HG03460 (cell line): ENCODE results near the gene SUSD4.

Experiments
- ATAC-seq: cut with Tn5 transposase; IDR thresholded peaks from one replicate; pipeline ENCODE4 v1.9.1; 2021; ENCODE audit not compliant: unreplicated experiment

SUSD4 gene

DNA sequence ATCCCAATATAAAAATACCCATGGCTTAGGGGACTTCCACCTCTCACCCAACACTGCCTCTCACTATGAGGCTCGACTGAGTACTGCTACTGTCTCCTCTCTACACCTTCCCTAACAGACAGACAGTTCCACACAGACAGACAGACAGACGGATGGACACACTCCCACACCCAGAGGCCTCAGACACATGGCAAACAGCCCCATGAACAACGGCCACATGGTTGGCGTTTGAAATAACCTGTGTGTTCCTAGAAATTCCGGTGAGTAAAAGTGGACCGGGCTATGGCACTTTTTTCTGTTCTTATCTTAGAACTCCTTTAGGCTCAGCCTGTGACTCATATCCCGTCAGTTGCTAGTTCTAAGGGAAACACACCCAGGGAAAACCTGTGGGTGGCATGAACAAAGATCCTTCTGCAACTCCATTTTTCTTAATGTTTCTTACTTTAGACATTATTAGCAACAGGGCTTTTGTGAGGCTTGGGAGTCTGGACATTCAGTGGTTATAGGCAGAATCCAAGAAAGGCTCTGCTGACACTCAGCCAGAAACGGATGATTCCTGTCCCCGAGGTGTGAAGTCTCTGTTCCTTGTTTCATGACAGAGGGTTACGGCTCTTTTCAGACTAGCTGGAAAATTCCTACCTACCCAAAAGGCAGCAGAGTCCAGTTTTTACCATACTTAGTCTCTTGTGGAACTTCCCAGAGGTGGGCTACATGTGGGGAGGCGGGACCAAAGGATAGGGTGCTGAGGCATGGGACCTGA, 130.4 kb downstream of the SUSD4 start:
- no peak for ATAC-seq

DNA sequence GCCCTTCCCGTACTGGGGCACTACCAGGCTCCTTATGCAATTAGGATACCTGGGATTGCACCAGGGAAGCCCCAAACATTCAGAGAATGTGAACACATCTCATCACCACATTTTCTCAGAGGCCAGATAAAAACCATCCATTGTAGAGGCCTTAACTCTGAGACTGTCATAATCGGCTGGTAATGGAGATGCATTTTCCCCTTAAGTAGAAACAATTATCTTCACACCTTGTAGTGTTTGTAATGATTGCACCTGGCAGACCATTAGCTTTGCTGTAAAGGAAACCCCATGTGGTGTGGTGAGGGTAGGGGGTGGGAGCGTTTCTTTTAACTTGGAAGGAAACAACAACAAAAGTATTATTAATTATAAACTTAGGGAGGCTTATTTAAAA, 131.0 kb downstream of the SUSD4 start:
- ATAC-seq, result no peak

DNA sequence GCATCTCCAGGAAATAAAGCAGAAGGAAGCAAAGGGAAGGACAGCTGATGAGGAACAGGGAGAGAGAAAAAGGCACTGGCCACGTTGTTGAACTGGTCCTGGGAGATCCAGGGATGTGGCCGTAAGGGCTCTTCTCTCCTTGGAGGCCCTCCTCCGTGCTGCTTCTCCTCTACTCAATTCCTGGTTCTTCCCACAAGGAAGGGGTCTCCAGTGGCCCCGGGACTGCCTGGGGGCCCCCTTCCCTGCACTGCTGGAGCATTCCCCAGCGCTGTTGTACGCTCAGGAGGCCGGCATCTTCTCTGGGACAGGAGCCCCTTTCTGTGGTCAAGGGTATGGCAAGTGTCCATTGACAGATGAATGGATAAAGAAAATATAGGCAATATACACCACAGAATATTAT, 132.4 kb downstream of the SUSD4 start:
- ATAC-seq, result no peak

DNA sequence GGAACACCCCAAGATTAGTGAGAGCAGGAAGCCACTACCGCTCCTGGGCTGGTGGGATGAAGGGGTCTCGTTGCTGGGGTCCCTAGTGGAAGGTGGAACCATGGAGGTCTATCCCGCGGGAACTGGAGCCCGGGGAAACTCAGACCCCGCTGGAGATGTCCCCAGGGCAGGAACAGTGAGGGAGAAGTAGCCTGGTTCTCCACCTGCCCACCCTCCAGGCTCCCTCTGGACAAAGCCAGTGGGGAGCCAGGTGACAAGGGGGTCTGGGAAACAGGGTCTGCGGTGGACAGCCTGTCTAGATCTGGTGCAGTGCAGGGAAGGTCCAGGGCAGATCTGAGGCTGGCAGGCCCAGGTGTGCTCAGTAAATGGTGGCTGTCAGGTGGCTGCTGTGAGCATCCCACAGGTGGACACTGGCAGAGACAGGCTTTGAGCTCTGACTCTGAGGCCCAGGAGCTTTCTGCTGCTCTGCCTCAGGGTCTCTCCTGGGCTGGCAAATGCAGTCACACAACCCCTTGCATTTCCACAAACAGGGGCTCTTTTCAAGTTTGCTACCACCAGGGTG, 132.9 kb downstream of the SUSD4 start:
- ATAC-seq, result no peak

DNA sequence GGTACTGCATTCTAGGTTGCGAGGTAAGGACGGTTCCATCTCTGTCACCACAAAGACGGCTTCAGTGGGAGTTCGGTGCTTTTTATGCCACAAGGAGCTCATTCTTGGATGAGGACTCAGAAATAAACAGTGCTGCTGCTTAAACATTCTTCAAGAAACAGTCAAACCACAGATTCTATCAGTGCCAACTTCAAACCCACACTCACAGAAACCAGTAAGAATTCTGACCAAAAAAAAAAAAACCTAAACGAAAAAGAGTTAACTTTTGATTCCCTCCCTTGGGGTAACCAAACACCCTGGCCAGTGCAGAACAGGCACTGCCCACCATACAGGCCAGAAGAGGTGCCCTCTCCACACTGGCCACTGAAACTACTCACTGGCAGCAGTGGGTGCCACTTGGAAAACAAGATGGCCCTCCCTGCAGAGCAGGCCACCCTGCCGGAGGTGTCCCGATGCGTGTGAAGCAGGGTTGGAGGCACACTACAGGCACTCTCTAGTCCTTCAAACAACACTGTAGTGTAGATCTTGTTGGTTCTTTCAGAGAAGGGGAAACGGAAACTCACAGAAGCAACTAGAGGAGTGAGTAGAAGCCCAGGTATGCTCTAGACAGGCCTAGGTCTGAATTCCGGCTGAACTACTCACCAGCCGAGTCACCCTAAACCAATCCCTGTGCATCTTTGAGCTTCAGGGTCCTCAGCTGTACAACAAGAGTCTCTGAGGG, 133.7 kb downstream of the SUSD4 start:
- no peak for ATAC-seq

DNA sequence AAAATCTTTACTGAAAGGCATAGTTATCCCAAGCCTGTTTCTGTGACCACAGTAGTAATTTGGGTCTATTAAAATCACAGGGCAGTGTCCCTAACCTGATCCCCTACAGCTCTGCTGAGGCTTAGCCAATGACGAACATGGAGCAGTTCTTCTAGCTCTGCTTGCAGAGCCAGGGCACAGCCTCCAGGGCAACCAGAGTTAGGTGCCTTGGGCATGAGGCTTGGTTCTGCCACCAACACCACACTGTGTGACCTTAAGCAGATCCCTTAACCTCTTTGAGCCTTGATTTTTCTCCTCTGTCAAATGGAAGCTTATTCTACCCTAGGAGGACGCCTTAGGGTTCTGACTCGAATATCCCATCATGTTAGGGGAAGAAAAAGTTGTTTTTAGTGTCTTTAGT, 134.2 kb downstream of the SUSD4 start:
- no peak for ATAC-seq

DNA sequence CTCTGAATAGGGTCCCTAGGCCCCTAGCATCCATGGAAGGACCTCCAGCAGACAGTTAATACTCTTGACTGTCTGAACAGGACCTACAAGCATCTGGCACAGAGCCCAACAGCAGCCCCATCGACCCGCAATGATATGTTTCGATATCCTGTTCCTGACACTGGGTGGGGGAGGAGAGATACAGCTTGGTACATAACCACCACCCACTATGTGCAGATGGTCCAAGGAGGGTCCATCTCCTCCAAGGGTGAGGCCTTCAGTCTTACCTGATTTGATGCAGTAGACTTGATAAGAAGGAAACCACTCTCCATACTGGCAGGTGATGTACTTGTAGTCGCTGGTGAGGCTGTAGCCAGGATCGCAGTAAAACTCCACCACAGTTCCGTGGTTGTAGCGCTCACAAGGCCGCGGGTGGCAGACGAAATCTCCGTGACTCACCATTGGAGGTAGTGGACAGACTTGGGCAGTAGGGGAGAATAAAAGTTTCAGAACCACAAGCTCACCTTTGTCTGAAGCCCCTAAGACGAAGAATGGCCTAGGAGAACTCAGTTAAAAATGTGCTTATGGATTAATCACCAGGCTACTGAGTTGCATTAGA, 134.9 kb downstream of the SUSD4 start:
- ATAC-seq, result no peak

DNA sequence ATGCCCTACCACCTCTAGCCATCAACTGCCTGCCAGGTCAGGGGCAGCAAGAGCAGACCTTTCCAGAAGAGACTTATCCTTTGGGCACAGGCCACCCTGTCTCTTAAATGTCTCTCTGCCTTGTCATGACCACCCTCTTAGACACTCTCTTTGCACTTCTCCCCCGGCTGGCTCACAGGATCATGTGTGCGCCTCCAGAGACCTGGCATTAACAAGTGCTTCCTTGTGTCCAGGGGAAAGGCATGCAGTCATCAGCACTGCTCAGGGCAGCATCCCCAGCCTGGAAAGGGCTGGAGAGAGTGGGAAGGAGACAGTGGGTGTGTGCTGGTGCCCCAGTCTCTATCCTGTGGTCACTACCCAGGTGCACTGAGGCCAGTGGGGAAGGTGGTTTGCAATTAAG, 135.8 kb downstream of the SUSD4 start:
- no peak for ATAC-seq

DNA sequence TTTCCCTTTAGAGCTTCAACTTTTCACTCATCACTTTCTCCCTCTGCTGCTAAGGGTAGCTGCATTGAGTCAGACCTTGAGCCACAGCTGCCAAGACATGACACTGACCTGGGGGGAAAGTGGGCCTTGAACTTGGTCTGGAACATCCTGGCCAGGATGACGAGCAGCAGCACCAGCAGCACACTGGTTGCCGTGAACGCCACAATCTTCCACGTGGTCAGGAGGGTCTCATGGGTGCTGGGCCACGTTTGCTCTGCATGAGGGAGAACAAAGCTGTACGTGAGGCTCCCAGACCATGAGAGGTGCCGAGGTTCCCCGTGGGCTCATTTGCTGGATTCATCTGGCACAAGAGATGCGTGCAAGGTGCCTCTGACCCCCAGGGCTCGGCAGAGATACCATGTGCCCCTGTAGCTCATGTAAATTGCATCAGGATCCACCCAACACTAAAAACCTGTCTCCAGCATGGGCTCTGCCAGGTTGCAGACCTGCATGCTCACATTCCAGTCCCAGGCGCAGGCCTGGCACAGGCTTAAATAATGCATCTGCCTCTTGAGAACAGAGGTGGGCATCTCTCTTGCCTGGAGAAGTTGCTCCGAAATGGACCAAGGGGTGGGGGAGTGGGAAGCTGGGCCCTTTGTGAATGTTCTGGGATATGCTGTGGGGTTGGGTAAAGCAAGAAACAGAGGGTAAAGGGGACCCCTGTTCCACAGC, 136.3 kb downstream of the SUSD4 start:
- no peak for ATAC-seq

DNA sequence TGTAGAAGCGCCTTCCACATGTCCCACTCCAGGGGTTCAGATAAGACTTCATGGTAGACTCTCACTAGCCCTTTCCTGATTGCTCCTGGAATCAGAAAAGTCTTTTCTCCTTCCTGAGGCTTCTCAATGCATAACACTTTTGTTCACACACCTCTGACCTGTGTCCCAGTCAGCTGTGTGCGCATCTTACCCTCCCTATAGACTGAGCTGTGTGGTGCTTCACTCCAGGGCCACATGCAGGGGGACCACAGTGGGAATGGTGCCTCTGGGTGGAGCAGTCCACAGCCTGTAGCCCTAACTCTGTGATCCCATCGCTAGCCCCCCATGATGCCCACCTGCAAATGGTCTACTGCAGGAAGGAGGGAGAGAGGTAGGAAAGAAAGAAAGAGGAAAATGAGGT, 136.9 kb downstream of the SUSD4 start:
- no peak for ATAC-seq

DNA sequence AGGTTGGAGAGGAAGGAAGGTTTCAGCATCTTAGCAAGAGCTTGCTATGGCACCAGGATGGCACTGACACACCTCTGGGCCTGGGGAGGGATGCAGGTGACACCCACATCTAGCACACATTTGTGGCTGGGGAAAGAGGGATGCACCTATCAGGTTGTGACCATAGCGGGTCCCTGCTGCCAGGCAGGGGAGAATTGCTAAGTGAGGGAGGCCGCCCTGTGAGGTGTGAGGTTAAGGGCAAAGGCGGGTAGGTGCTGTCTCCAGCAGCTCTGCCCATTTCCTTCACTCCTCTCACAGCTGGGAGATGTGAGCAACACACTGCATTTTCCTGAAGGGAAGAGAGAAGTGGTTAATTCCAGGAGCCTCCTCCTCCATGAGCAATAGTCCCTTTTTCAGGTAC, 137.7 kb downstream of the SUSD4 start:
- ATAC-seq, result no peak

DNA sequence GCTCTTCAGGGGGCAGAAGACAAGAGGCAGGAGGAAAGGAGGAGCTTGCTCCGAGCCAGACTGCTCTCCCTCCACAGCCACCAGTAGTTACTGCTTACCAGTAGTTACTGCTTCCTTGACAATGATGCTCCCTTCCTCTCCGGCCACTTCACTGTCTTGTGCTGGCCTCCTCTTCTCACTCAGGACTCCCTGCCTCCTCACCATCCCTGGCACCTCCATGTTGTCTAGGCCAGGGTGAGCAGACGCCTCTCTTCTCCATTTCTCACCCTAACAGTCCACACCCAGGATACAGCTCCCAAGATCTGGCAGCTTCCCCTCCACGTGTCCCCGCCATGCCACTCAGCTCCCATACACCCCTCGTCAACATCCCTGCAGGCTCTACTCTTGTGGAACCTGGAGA, 138.5 kb downstream of the SUSD4 start:
- no peak for ATAC-seq

DNA sequence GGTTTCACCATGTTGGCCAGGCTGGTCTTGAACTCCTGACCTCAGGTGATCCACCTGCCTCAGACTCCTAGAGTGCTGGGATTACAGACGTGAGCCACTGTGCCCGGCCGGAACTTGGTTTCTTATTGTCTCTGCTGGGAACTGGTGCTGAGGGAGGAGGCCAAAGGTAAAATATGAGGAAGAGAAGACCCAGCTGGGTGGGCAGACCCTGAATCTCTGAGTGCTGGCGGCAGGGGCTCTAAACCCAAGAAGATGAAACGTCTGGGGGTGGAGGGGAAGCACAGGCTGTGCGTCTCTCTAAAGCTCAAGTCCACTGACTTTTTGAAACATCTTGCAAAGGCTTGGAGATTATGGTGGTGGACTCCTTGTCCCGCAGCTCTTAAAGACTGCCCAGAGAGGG, 138.9 kb downstream of the SUSD4 start:
- ATAC-seq, result no peak

DNA sequence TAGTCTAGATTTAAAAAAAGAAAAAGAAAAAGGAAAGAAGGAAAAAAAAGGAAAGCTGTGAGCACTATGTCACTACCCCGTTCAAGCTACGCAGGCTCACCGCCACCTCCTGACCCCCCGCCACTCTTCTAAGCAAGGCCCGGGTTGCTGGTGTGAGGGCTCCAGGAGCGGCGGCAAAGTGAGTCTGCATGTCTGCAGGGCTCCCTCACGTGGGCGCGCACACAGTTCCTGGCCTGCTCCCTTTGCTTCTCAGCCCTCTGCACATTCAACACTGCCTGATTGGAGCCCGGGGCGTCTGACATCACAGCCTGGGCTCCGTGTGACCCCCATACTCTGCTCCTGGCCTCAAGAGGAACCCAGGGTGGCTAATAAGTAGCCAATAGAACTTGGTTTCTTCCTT, 139.5 kb downstream of the SUSD4 start:
- ATAC-seq, result no peak

DNA sequence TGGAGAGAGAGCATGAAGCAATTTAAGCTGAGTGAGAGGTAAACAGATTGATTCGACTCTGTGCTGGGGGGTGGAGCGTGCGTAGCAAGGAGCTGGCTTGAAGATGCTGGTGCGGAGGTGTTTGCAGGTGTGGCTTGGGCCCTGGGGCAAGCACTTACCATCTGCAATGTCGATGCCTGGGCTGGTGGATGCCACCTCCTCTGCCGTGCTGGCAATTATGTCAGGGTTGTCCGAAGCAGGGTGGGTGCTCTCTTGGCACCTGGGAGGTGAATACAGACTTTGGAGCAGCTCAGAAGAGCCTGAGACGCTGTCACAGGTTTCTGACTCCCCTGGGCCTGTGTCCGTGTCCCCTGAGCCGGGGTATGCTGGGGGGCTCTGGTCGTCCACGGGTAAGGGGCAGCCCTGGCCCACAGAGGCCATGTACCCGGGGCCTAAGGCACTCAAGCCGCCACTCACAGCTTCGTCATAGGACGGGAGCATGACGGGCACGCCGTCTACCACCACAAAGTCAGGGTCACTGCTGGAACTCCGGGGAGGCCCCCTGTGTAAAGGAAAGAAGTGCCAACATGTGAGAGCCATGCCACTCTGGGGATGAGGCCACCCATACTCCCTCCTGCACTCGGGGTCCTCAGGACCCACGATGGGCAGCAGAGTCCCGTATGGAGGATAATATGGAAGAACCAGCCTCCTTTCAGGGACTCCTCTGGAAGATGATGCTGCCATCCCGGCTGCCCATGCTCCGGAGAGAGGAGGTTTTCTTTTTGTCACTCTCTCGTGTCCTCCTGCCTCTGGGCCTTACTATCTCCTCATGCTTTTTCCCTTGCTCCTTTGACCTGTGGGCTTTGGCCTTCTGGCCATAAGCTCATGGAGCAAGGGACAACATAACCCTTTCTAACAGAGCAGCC, 140.6 kb downstream of the SUSD4 start:
- ATAC-seq, result no peak

DNA sequence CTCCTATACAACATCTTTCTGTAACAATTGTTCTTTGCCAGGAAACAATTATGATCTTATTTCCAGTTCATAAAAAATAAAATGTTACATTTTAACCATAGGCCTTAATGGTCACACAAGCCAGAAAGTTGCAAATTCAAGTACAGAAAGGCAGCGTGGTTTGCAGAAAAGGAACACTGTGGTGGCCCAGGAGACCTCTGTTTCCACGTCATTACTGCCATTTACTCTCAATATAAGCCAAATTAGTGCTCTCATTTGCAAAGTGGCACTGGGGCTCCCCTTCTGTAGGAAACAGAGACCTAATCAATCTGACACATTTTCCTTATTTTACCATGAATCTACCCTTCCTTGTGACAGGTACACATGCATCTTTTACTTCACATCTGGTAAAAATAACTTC, 141.6 kb downstream of the SUSD4 start:
- ATAC-seq, result no peak

DNA sequence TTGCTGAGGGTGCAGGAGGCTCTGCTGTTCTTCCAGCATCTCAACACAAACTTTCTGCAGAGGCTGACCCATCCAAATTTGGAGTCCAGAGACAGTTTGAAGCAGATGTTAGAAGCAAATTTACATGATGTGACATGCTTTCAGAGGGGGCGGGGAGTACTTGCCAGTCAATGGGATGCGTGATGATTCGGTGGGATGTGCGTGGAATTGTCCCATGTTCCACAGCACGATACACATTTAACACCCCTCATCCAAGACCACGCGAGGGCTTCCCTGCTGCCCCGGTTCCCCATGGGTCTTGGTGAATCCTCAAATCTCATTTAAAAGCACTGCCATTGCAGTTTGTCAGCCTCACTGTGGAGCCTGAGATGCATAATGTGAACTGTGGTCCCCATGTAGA, 142.3 kb downstream of the SUSD4 start:
- ATAC-seq, result no peak

DNA sequence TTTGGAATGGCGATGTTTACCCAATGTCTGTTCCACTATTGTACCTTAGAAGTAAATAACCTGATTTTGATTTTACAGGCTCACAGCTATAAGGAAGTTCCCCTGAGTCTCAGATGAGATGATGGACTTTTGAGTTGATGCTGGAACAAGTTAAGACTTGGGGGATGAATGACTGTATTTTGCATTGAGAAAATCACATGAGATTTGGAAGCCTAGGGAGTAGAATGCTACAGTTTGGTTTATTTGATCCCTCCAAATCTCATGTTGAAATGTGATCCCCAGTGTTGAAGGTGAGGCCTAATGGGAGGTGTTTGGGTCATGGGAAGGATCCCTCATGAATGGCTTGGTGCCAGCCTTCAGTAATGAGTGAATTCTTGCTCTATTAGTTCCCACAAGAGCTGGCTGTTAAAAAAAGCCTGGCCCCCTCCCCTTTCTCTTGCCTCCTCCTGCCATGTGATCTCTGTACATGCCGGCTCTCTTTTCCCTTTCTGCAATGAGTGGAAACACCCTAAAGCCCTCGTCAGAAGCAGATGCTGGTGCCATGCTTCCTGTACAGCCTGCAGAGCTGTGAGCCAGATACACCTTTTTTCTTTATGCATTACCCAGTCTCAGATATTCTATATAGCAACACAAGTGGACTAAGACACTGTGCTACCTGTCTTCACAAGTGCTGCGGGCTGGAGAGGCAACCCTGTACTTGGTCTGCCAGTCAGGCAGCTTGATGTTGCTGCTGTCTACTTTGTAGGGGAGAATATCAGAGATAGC, 143.9 kb downstream of the SUSD4 start:
- ATAC-seq, result no peak

DNA sequence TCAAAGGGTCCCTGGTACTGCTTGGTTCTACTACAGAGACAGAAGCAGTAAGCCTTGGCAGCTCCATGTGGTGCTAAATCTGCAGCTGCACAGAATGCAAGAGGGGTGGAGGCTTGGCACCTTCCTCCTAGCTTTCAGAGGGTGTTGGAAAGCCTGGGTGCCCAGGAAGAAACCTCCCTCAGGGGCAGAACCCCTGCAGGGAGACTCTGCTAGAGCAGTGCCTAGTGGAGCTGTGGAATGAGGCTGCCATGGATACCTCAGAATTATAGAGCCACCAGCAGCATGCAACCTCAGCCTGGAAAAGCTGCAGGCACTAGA, 144.7 kb downstream of the SUSD4 start:
- no peak for ATAC-seq

DNA sequence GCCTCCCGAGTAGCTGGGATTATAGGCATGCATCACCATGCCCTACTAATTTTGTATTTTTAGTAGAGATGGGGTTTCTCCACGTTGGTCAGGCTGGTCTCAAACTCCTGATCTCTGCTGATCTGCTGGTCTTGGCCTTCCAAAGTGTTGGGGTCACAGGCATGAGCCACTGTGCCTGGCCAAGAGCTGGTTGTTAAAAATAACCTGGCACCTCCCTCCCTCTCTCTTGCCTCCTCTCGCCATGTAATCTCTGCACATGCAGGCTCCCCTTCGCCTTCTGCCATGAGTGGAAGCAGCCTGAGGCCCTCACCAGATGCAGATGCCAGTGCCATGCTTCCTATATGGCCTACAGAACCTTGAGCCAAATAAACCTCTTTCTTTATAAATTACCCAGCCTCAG, 146.2 kb downstream of the SUSD4 start:
- no peak for ATAC-seq
